Brain microvascular endothelial cell (primary cell): Measurements from ENCODE around the gene MYH7B.
A peak's percentile ranks its signal among the peaks of the same experiment; 100 is the strongest.

Experiments used
- DNase-seq: peaks from one replicate; pipeline ENCODE4 v3.0.0-alpha.2; 2020
- H3K27ac ChIP-seq: fragments of 250-450 bp; sonication (Bioruptor Pico); 2 replicates; pipeline ENCODE4 v1.5.1; 2020; ENCODE audit warnings: mild to moderate bottlenecking, moderate library complexity
- H3K27me3 ChIP-seq: fragments of 250-450 bp; sonication (Bioruptor Pico); replicated peaks from 2 replicates; pipeline ENCODE4 v1.5.1; 2020; ENCODE audit warnings: mild to moderate bottlenecking
- H3K36me3 ChIP-seq: fragments of 250-450 bp; sonication (Bioruptor Pico); replicated peaks from 2 replicates; pipeline ENCODE4 v1.5.1; 2020; ENCODE audit warnings: mild to moderate bottlenecking
- H3K4me3 ChIP-seq: 2 replicates; pipeline ENCODE4 v1.5.1; 2011; ENCODE audit warnings: low read depth, mild to moderate bottlenecking, control low read depth, low read length, moderate library complexity
- in situ Hi-C: cut with HindIII; loops from 2 replicates; pipeline ENCODE4 v1.10.0; 2017; ENCODE audit warnings: low sequenced_read_pairs, low pct_ligation_motif_present
- TF ChIP-seq, protein P1 (sequence below): IDR thresholded peaks from 2 replicates; pipeline ENCODE4 v1.5.1; 2011; ENCODE audit warnings: low read depth, mild to moderate bottlenecking, moderate library complexity, low read length, control low read depth, inconsistent platforms; ENCODE audit errors: missing control alignments

The MYH7B gene

DNA sequence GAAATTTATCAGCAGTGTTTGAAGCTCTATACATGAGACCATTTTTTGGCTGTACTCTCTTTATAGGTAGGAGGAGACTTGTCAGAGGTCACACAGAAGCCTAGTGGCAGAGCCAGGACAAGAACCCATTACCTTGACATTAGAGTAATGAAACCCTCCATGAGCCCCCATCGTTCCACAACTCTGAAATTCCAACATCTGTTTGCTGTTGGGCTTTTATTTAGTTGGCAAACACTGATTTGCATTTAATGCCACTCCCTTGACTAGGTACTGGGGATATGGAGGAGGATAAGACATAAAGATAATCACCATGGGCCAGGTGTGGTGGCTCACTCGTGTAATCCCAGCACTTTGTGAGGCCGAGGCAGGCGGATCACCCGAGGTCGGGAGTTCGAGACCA is 1.7 kb upstream of the MYH7B start:
- in situ Hi-C loops: no loop called here
- no peak overlapping the region for H3K4me3 ChIP-seq
- TF ChIP-seq, protein P1, sequence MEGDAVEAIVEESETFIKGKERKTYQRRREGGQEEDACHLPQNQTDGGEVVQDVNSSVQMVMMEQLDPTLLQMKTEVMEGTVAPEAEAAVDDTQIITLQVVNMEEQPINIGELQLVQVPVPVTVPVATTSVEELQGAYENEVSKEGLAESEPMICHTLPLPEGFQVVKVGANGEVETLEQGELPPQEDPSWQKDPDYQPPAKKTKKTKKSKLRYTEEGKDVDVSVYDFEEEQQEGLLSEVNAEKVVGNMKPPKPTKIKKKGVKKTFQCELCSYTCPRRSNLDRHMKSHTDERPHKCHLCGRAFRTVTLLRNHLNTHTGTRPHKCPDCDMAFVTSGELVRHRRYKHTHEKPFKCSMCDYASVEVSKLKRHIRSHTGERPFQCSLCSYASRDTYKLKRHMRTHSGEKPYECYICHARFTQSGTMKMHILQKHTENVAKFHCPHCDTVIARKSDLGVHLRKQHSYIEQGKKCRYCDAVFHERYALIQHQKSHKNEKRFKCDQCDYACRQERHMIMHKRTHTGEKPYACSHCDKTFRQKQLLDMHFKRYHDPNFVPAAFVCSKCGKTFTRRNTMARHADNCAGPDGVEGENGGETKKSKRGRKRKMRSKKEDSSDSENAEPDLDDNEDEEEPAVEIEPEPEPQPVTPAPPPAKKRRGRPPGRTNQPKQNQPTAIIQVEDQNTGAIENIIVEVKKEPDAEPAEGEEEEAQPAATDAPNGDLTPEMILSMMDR: no peak

DNA sequence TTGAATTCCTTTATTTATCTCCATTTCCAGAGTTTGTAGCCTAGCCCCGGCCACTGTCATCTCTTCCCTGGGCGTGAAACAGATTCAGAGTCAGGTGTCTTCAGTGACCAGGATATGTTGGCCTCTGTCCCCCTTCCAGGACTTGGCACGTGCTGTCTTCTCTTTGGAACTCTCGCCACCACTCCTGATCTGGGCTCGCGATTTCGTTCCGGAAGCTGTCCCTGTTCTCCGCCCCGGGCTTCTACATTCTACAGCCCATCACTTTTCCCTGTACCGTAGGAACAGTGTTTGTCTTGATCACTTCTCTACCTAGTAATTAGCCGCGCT is 801 bp upstream of the MYH7B start:
- peak; percentile 35 for DNase-seq
- Histone ChIP-seq H3K27ac (peak overlapping the region; percentile 83), H3K4me3 (peak overlapping the region; percentile 78), H3K27me3 (no peaks in the 10 kb centered on the region), H3K36me3 (no peaks in the 10 kb centered on the region)
- in situ Hi-C loops: no loop called here
- TF ChIP-seq, protein P1: no peak

More for the DNA sequence above, 1.7 kb upstream of the MYH7B start:
- H3K27ac ChIP-seq: no peak overlapping the region
- H3K27me3 ChIP-seq: no peaks in the 10 kb centered on the region
- no peaks in the 10 kb centered on the region for H3K36me3 ChIP-seq
- no peak for DNase-seq

DNA sequence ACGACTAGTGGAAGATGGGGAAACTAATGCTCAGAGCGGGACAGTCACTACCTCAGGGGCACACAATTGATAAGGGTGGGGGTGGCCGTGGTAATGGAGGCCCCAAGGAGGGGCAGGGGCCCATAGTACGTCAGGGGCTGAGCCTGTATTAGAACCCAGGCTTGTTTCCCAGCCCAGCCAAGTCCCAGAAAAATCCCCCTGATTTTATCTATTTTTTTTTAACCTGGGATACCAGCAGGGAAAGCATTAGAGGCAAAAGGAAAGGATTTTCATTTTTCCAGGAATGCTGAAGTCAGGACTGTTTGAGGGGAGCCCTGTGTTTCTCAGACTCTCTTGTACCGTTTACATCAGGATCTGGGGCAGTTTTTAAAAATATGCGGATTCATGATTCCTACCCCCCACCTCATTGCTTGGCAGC is 382 bp downstream of the MYH7B start:
- in situ Hi-C loops: no loop called here

DNA sequence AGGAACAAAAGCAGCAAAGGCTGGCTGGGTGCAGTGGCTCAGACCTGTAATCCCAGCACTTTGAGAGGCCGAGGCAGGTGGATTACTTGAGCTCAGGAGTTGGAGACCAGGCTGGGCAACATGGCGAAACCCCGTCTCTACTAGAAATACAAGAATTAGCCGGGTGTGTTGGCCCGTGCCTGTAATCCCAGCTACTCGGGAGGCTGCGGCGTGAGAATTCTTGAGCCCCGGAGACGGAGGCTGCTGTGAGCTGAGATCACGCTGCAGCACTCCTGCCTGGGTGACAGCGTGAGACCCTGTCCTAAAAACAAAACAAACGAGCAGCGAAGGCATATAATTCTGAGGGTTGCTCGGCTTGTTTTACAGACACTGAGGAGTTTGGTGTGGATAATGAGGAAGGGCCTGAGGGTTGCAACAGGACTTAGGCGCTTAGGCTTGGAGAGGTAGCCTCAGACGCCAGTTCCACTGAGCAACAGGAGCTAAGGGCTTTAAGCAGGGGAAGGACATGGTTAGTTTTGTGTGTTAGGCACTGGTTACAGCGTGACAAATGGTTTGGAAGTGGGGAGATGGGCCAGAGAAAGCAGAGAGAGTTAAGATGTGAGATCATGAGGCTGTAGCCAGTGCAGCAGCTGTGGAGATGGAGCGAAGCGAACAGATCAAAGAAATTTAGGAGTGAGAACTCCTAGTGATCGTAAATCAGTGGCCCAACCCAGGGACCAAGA is 1.2 kb downstream of the MYH7B start:
- in situ Hi-C loops: no loop called here

More for the DNA sequence above, 382 bp downstream of the MYH7B start:
- Histone ChIP-seq H3K27me3 (no peaks in the 10 kb centered on the region), H3K27ac (peak overlapping the region; percentile 83), H3K4me3 (peak overlapping the region; percentile 78), H3K36me3 (no peaks in the 10 kb centered on the region)
- DNase-seq: no peak
- TF ChIP-seq, protein P1: no peak

DNA sequence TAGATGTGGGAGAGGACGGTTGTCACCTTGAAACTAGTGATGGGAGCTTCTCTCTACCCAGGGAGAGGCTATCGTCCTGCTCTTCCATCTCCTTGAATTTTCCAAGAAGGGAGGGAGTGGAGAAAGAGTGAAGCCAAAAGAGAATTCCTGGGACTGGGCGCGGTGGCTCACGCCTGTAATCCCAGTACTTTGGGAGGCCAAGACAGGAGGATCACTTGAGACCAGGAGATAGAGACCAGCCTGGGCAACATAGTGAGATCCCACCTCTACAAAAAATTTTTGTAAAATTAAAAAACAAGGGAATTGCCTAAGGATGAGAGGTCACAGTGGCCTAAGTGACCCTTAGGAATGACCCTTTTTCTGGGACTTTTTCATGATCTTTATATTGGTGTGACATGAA is 8.8 kb downstream of the MYH7B start:
- DNase-seq: no peak
- TF ChIP-seq, protein P1: no peak
- in situ Hi-C loops: no loop called here
- Histone ChIP-seq H3K27ac (no peak overlapping the region), H3K27me3 (no peaks in the 10 kb centered on the region), H3K36me3 (no peaks in the 10 kb centered on the region), H3K4me3 (no peak overlapping the region)

More for the DNA sequence above, 1.2 kb downstream of the MYH7B start:
- H3K36me3 ChIP-seq: no peaks in the 10 kb centered on the region
- H3K4me3 ChIP-seq: no peak overlapping the region
- H3K27me3 ChIP-seq: no peaks in the 10 kb centered on the region
- H3K27ac ChIP-seq: no peak overlapping the region
- no peak for DNase-seq
- TF ChIP-seq, protein P1: no peak

DNA sequence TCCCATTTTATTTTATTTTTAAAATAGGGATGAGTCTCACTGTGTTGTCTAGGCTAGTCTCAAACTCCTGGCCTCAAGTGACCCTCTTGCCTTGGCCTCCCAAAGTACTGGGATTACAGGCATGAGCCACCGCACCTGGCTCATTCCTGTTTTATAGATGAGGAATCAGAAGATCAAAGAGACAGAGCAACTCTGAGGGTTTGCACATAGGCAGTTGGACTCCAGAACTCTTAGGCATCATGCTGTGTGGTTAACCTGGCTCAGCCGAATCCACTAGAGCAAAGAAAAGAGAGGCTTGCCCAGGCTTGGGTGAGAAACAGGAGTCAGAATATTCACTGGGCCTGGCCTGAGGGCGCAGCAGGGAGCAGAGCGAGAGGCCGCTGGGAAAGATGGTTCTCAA is 9.4 kb downstream of the MYH7B start:
- Histone ChIP-seq H3K27ac (no peak overlapping the region), H3K27me3 (no peaks in the 10 kb centered on the region), H3K4me3 (no peak overlapping the region), H3K36me3 (no peaks in the 10 kb centered on the region)
- in situ Hi-C loops: no loop called here
- TF ChIP-seq, protein P1: no peak
- DNase-seq: no peak
